ENCODE data around the gene SLAMF6.

- TF ChIP-seq CTCF (IDR thresholded peaks at IDR 0.05) (peak in 1 of 6 experiments; percentile 14), POLR2A (IDR thresholded peaks at IDR 0.05) (no peak), EP300 (IDR thresholded peaks at IDR 0.05) (no peak)
These were observed 21.6 kb upstream of the SLAMF6 start for GRCh38 chr1:160544647-160545046.
